GM23338 (cell line): ENCODE results near the gene MRRF. TPM values are rescaled to one million over a fixed set of nuclear protein-coding genes. Genes with fewer than 3 reads are reported as not detected.

Source experiments
- ATAC-seq: fragments of 200-7000 bp; cut with Tn5 transposase; 3 replicates; pipeline ENCODE4 v1.9.1; 2020
- DNase-seq: peaks from one replicate; pipeline ENCODE4 v3.0.0-alpha.2; 2015; ENCODE audit warnings: low spot score
- H2AFZ ChIP-seq: fragments of 200-600 bp; sonication (generic); 2 replicates; pipeline ENCODE4 v1.8.0; 2016; ENCODE audit warnings: antibody characterized with exemption, mild to moderate bottlenecking, moderate library complexity
- H3F3A ChIP-seq: fragments of 200-600 bp; sonication (generic); replicated peaks from 2 replicates; pipeline ENCODE4 v1.8.0; 2017; ENCODE audit warnings: antibody characterized with exemption, mixed run types, low read depth
- H3K27ac ChIP-seq: fragments of 200-600 bp; sonication (generic); 2 replicates; pipeline ENCODE4 v1.6.1; 2016; ENCODE audit warnings: low read depth
- H3K27me3 ChIP-seq: fragments of 200-600 bp; sonication (generic); 2 replicates; pipeline ENCODE4 v1.8.0; 2016; ENCODE audit warnings: mild to moderate bottlenecking, mixed run types, moderate library complexity; ENCODE audit not compliant: insufficient read depth
- H3K36me3 ChIP-seq: fragments of 200-600 bp; sonication (generic); 2 replicates; pipeline ENCODE4 v1.8.0; 2016; ENCODE audit warnings: mild to moderate bottlenecking; ENCODE audit not compliant: insufficient read depth
- H3K4me1 ChIP-seq: fragments of 200-600 bp; sonication (generic); 2 replicates; pipeline ENCODE4 v1.8.0; 2016; ENCODE audit warnings: mild to moderate bottlenecking, moderate library complexity; ENCODE audit not compliant: insufficient read depth
- H3K4me2 ChIP-seq: fragments of 200-600 bp; sonication (generic); 2 replicates; pipeline ENCODE4 v1.7.1; 2017; ENCODE audit warnings: mixed run types
- H3K4me3 ChIP-seq: fragments of 200-600 bp; sonication (generic); 2 replicates; pipeline ENCODE4 v1.6.1; 2016; ENCODE audit warnings: mixed run types
- H3K79me2 ChIP-seq: fragments of 200-600 bp; sonication (generic); replicated peaks from 2 replicates; pipeline ENCODE4 v1.8.0; 2017; ENCODE audit warnings: mild to moderate bottlenecking; ENCODE audit not compliant: insufficient read depth
- H3K9me2 ChIP-seq: fragments of 200-600 bp; sonication (generic); 2 replicates; pipeline ENCODE4 v1.8.0; 2017; ENCODE audit not compliant: insufficient read depth
- H4K20me1 ChIP-seq: fragments of 200-600 bp; sonication (generic); replicated peaks from 2 replicates; pipeline ENCODE4 v1.8.0; 2017; ENCODE audit warnings: mild to moderate bottlenecking; ENCODE audit not compliant: insufficient read depth
- H3K27ac Mint-ChIP-seq: 2 replicates; pipeline ENCODE4 v1.8.0; 2020; ENCODE audit warnings: inconsistent platforms, mild to moderate bottlenecking, moderate library complexity, mixed read lengths
- H3K27me3 Mint-ChIP-seq: 3 replicates; pipeline ENCODE4 v1.8.0; 2022; ENCODE audit warnings: low read depth, mild to moderate bottlenecking, moderate library complexity, mixed read lengths, inconsistent platforms; ENCODE audit not compliant: insufficient read depth, poor library complexity
- H3K36me3 Mint-ChIP-seq: 3 replicates; pipeline ENCODE4 v1.8.0; 2021; ENCODE audit warnings: low read depth, mild to moderate bottlenecking, inconsistent platforms, moderate library complexity, mixed read lengths
- H3K4me1 Mint-ChIP-seq: 3 replicates; pipeline ENCODE4 v1.8.0; 2020; ENCODE audit warnings: mild to moderate bottlenecking, inconsistent platforms, mixed read lengths
- H3K4me3 Mint-ChIP-seq: 3 replicates; pipeline ENCODE4 v1.8.0; 2021; ENCODE audit warnings: moderate library complexity, mild to moderate bottlenecking, inconsistent platforms, mixed read lengths
- H3K9me3 Mint-ChIP-seq: 3 replicates; pipeline ENCODE4 v1.8.0; 2020; ENCODE audit warnings: moderate library complexity, mild to moderate bottlenecking, inconsistent platforms, mixed read lengths
- CTCF ChIP-seq, 2 experiments: fragments of 200-600 bp in 1 of 2; sonication (generic) in 1 of 2; conservative IDR thresholded peaks; 2 replicates each; pipeline versions ENCODE4 v1.5.1 to v1.6.1; 2016 to 2017; ENCODE audit warnings: antibody characterized with exemption in 2 of 2, low read depth in 2 of 2, mild to moderate bottlenecking in 2 of 2, moderate library complexity in 1 of 2
- ETS1 ChIP-seq: IDR thresholded peaks from 2 replicates; pipeline ENCODE4 v1.6.1; 2016; ENCODE audit warnings: antibody characterized with exemption
- EZH2 ChIP-seq: fragments of 200-600 bp; sonication (generic); IDR thresholded peaks from one replicate; pipeline ENCODE4 v1.8.0; 2017; ENCODE audit warnings: antibody characterized with exemption, mild to moderate bottlenecking, low read depth; ENCODE audit not compliant: unreplicated experiment
- EZH2phosphoT487 ChIP-seq: fragments of 200-600 bp; sonication (generic); IDR thresholded peaks from one replicate; pipeline ENCODE4 v1.8.1; 2018; ENCODE audit warnings: antibody characterized with exemption; ENCODE audit not compliant: unreplicated experiment
- JUNB ChIP-seq: IDR thresholded peaks from one replicate; pipeline ENCODE4 v1.6.1; 2016; ENCODE audit warnings: antibody characterized with exemption; ENCODE audit not compliant: unreplicated experiment
- NANOG ChIP-seq: IDR thresholded peaks from 2 replicates; pipeline ENCODE4 v1.6.1; 2016; ENCODE audit warnings: antibody characterized with exemption, borderline replicate concordance
- POLR2AphosphoS5 ChIP-seq: IDR thresholded peaks from 2 replicates; pipeline ENCODE4 v1.6.1; 2016; ENCODE audit warnings: antibody characterized with exemption, low read depth
- STAT1 ChIP-seq: IDR thresholded peaks from one replicate; pipeline ENCODE4 v1.6.1; 2016; ENCODE audit warnings: antibody characterized with exemption; ENCODE audit not compliant: unreplicated experiment
- ZNF114 ChIP-seq: fragments of 250-450 bp; sonication (Bioruptor Pico); IDR thresholded peaks from 2 replicates; pipeline ENCODE4 v1.5.0; 2020; ENCODE audit warnings: mild to moderate bottlenecking, moderate library complexity
- ZNF331 ChIP-seq: fragments of 250-450 bp; sonication (Bioruptor Pico); IDR thresholded peaks from 2 replicates; pipeline ENCODE4 v1.5.0; 2020; ENCODE audit warnings: low read depth, mild to moderate bottlenecking, moderate library complexity
- polyA plus RNA-seq: library from polyadenylated mRNA; unstranded; fragments of >200 nt; fragmentation: Nextera tagmentation; extraction: Ambion mirVana; gene quantifications from 2 replicates; pipeline ENCODE4 v1.2.1, GENCODE V29; 2016
- total RNA-seq: library from RNA; depleted of rRNA; stranded (reverse); fragments of >200 nt; shearing (Covaris generic); gene quantifications from 2 replicates; pipeline ENCODE4 v1.2.3, GENCODE V29; 2014

Gene MRRF
- total and polyA plus RNA-seq, 2 experiments from 2014 or later, result 27.8 to 32.7 TPM

- TF ChIP-seq CTCF (conservative IDR thresholded peaks at IDR 0.05; ENCODE audit: low read depth in 2 of 2) (no peak), JUNB (no peak), EZH2 (no peak), NANOG (no peak), POLR2AphosphoS5 (no peak), ZNF114 (CRISPR knock-in tag) (no peak), STAT1 (no peak), ETS1 (no peak)
Measured at GRCh38 chr9:122378236-122378635, 113.6 kb downstream of the MRRF start (continued).

GRCh38 chr9:122379340-122379739, 114.7 kb downstream of the MRRF start:
- DNase-seq (peak; percentile 66), ATAC-seq (no peak)
- no peaks in the 10 kb centered on the region; the same call in 1 of the 3 replicates for H3K36me3 Mint-ChIP-seq
- H3K9me3 Mint-ChIP-seq, result peaks cover 3% of the 10 kb centered on the region; the same call in 1 of the 3 replicates
- Histone ChIP-seq H3K4me2 (no peak overlapping the region), H3K36me3 (no peaks in the 10 kb centered on the region), H3K4me3 (no peak overlapping the region), H3K79me2 (no peaks in the 10 kb centered on the region), H3K27ac (no peak overlapping the region), H3K9me2 (no peaks in the 10 kb centered on the region), H2AFZ (no peak overlapping the region), H3F3A (no peaks in the 10 kb centered on the region), H4K20me1 (no peaks in the 10 kb centered on the region), H3K27me3 (peaks cover 10% of the 10 kb centered on the region; the same call in 1 of the 2 replicates), H3K4me1 (peaks cover 15% of the 10 kb centered on the region; the same call in 1 of the 2 replicates)
- peaks cover 35% of the 10 kb centered on the region for H3K4me1 Mint-ChIP-seq
- H3K4me3 Mint-ChIP-seq, result no peak overlapping the region
- H3K27me3 Mint-ChIP-seq, result peaks cover 16% of the 10 kb centered on the region
- peak; percentile 81 to 85 for TF ChIP-seq CTCF (conservative IDR thresholded peaks at IDR 0.05; ENCODE audit: low read depth in 2 of 2)
- no peak for TF ChIP-seq EZH2phosphoT487
- no peak overlapping the region for H3K27ac Mint-ChIP-seq

GRCh38 chr9:122380293-122380692, 115.6 kb downstream of the MRRF start:
- Histone ChIP-seq H2AFZ (no peak overlapping the region), H3K79me2 (no peaks in the 10 kb centered on the region), H3K4me1 (peaks cover 8% of the 10 kb centered on the region; the same call in 1 of the 2 replicates), H3K4me3 (no peak overlapping the region), H3K27me3 (0 out of 2 replicates have a peak, but pooled peaks cover 3% of the 10 kb centered on the region), H3K27ac (no peak overlapping the region), H3F3A (no peaks in the 10 kb centered on the region), H4K20me1 (no peaks in the 10 kb centered on the region), H3K36me3 (no peaks in the 10 kb centered on the region), H3K9me2 (no peaks in the 10 kb centered on the region), H3K4me2 (no peak overlapping the region)
- DNase-seq, result no peak
- peaks cover 3% of the 10 kb centered on the region; the same call in 2 of the 3 replicates for H3K9me3 Mint-ChIP-seq
- H3K4me3 Mint-ChIP-seq, result no peak overlapping the region
- no peaks in the 10 kb centered on the region; the same call in 1 of the 3 replicates for H3K36me3 Mint-ChIP-seq
- TF ChIP-seq EZH2phosphoT487 (no peak), ZNF331 (CRISPR knock-in tag) (no peak), NANOG (no peak)
- H3K27ac Mint-ChIP-seq, result no peak overlapping the region
- ATAC-seq, result no peak
- H3K4me1 Mint-ChIP-seq, result peaks cover 26% of the 10 kb centered on the region
- H3K27me3 Mint-ChIP-seq, result peaks cover 12% of the 10 kb centered on the region
